Keratinocyte (primary cell): ENCODE results near the gene IRF8. TPM values are rescaled to one million over a fixed set of nuclear protein-coding genes. Genes with fewer than 3 reads are reported as not detected.

Source experiments
- DNase-seq: peaks from one replicate; pipeline ENCODE4 v3.0.0-alpha.2; 2011; ENCODE audit warnings: low read depth, missing footprints, low spot score
- FAIRE-seq: peaks from 2 replicates; lab custom pipeline; 2011; peaks lifted over from hg19 to GRCh38; lab: Jason Lieb, UNC
- H2AFZ ChIP-seq: 2 replicates; pipeline ENCODE4 v1.6.0; 2012; ENCODE audit warnings: low read length, control low read depth, inconsistent platforms; ENCODE audit not compliant: control insufficient read depth
- H3K27ac ChIP-seq: 2 replicates; pipeline ENCODE4 v1.5.1; 2011; ENCODE audit warnings: low read length; ENCODE audit not compliant: control insufficient read depth, insufficient read depth
- H3K27me3 ChIP-seq: 3 replicates; pipeline ENCODE4 v1.6.0; 2011; ENCODE audit warnings: low read length; ENCODE audit not compliant: control insufficient read depth, insufficient read depth; ENCODE audit errors: extremely low read depth
- H3K36me3 ChIP-seq, 2 experiments: 2 replicates in 1 of 2; 3 replicates in 1 of 2; pipeline ENCODE4 v1.5.1; 2011; ENCODE audit warnings: low read length in 2 of 2, mild to moderate bottlenecking in 1 of 2; ENCODE audit not compliant: control insufficient read depth in 2 of 2, insufficient read depth in 2 of 2; ENCODE audit errors: extremely low read depth in 1 of 2
- H3K4me1 ChIP-seq: 3 replicates; pipeline ENCODE4 v1.5.1; 2011; ENCODE audit warnings: low read length; ENCODE audit not compliant: control insufficient read depth, insufficient read depth; ENCODE audit errors: extremely low read depth
- H3K4me2 ChIP-seq: 3 replicates; pipeline ENCODE4 v1.6.0; 2011; ENCODE audit warnings: low read depth, low read length; ENCODE audit not compliant: control insufficient read depth, insufficient read depth; ENCODE audit errors: extremely low read depth
- H3K4me3 ChIP-seq, 3 experiments: fragments of 200-600 bp in 1 of 3; sonication (generic) in 1 of 3; 2 replicates in 2 of 3; 3 replicates in 1 of 3; pipeline ENCODE4 v1.5.1; 2011 to 2016; ENCODE audit warnings: low read length in 3 of 3, mild to moderate bottlenecking in 3 of 3, control low read depth in 2 of 3, inconsistent platforms in 1 of 3, low read depth in 1 of 3, mixed read lengths in 1 of 3, mixed run types in 1 of 3, moderate library complexity in 1 of 3; ENCODE audit not compliant: control insufficient read depth in 2 of 3, insufficient read depth in 2 of 3; ENCODE audit errors: extremely low read depth in 1 of 3
- H3K79me2 ChIP-seq: 2 replicates; pipeline ENCODE4 v1.6.0; 2012; ENCODE audit warnings: low read length; ENCODE audit not compliant: control insufficient read depth, insufficient read depth
- H3K9ac ChIP-seq: 3 replicates; pipeline ENCODE4 v1.6.0; 2011; ENCODE audit warnings: low read length; ENCODE audit not compliant: control insufficient read depth, insufficient read depth; ENCODE audit errors: extremely low read depth
- H3K9me1 ChIP-seq: 3 replicates; pipeline ENCODE4 v1.6.0; 2011; ENCODE audit warnings: low read length; ENCODE audit not compliant: control insufficient read depth, insufficient read depth; ENCODE audit errors: extremely low read depth
- H3K9me3 ChIP-seq: 2 replicates; pipeline ENCODE4 v1.5.1; 2012; ENCODE audit warnings: low read depth, low read length; ENCODE audit not compliant: control insufficient read depth
- H4K20me1 ChIP-seq: 3 replicates; pipeline ENCODE4 v1.6.0; 2011; ENCODE audit warnings: low read length; ENCODE audit not compliant: control insufficient read depth, insufficient read depth; ENCODE audit errors: extremely low read depth
- CTCF ChIP-seq, 3 experiments: IDR thresholded peaks in 1 of 3; conservative IDR thresholded peaks in 1 of 3; optimal IDR thresholded peaks in 1 of 3; 2 replicates in 2 of 3; 3 replicates in 1 of 3; pipeline versions ENCODE3 to v1.5.1; 2011; ENCODE audit warnings: low read length in 3 of 3, mild to moderate bottlenecking in 3 of 3, moderate library complexity in 2 of 3, control low read depth in 1 of 3, inconsistent platforms in 1 of 3; ENCODE audit not compliant: insufficient read depth in 2 of 3; ENCODE audit errors: extremely low read depth in 1 of 3
- EZH2 ChIP-seq: IDR thresholded peaks from one replicate; pipeline ENCODE4 v1.6.1; 2012; ENCODE audit warnings: inconsistent platforms, mild to moderate bottlenecking, low read length, moderate library complexity
- dilution Hi-C: fragments of 300-500 bp; cut with MboI; formaldehyde crosslinking; loops from one replicate; pipeline ENCODE4 v1.7.0; 2020; ENCODE audit warnings: low sequenced_read_pairs; ENCODE audit not compliant: extremely low pct_ligation_motif_present
- polyA plus RNA-seq, 5 experiments: library from polyadenylated mRNA; depleted of rRNA in 3 of 5; stranded (reverse) in 3 of 5; stranded (forward) in 1 of 5; unstranded in 1 of 5; fragments of >200 nt; gene quantifications; 1 replicate in 1 of 5; 2 replicates in 3 of 5; 3 replicates in 1 of 5; pipeline versions ENCODE4 v1.2.1 to v1.2.3, GENCODE V29; 2011 to 2012; ENCODE audit warnings: missing spikeins in 2 of 5, low read depth in 1 of 5, low replicate concordance in 1 of 5

The IRF8 gene
- polyA plus RNA-seq, 1 donor (not counting 4 experiments of a cell fraction or from before 2014, with no cell fraction given): not detected

GRCh38 chr16:85892760-85893159 is 6.2 kb upstream of the IRF8 start:
- Histone ChIP-seq H3K27ac (no peak overlapping the region), H3K4me1 (peaks cover 13% of the 10 kb centered on the region), H3K4me3 (no peak overlapping the region), H3K4me2 (no peak overlapping the region), H3K36me3 (no peaks in the 10 kb centered on the region), H3K9me1 (no peaks in the 10 kb centered on the region), H3K9ac (no peak overlapping the region), H3K79me2 (no peaks in the 10 kb centered on the region), H2AFZ (no peak overlapping the region), H4K20me1 (no peaks in the 10 kb centered on the region), H3K27me3 (peaks cover 32% of the 10 kb centered on the region), H3K9me3 (no peaks in the 10 kb centered on the region)
- DNase-seq: no peak
- FAIRE-seq: no peak
- TF ChIP-seq CTCF (optimal IDR thresholded peaks at IDR 0.05 in 1 of 3, IDR thresholded peaks at IDR 0.05 in 1 of 3, conservative IDR thresholded peaks at IDR 0.05 in 1 of 3; ENCODE audit: extremely low read depth in 1 of 3, insufficient read depth in 2 of 3, low read length in 3 of 3) (no peak), EZH2 (no peak)
- dilution Hi-C loops: no loop called here

GRCh38 chr16:85894266-85894665 is 4.7 kb upstream of the IRF8 start:
- Histone ChIP-seq H3K4me1 (peaks cover 9% of the 10 kb centered on the region), H3K36me3 (no peaks in the 10 kb centered on the region), H3K9ac (no peak overlapping the region), H3K4me3 (no peak overlapping the region), H3K9me1 (no peaks in the 10 kb centered on the region), H2AFZ (no peak overlapping the region), H4K20me1 (no peaks in the 10 kb centered on the region), H3K79me2 (no peaks in the 10 kb centered on the region), H3K27me3 (peaks cover 47% of the 10 kb centered on the region), H3K27ac (no peak overlapping the region), H3K9me3 (no peaks in the 10 kb centered on the region), H3K4me2 (no peak overlapping the region)
- dilution Hi-C loops: no loop called here
- DNase-seq: no peak
- FAIRE-seq: no peak
- TF ChIP-seq CTCF (optimal IDR thresholded peaks at IDR 0.05 in 1 of 3, IDR thresholded peaks at IDR 0.05 in 1 of 3, conservative IDR thresholded peaks at IDR 0.05 in 1 of 3; ENCODE audit: extremely low read depth in 1 of 3, insufficient read depth in 2 of 3, low read length in 3 of 3) (peak in 2 of 3 experiments; percentile 19 to 34), EZH2 (no peak)
